Measurements from ENCODE around the gene TOX3. TPM values are rescaled to one million over a fixed set of nuclear protein-coding genes. Genes with fewer than 3 reads are reported as not detected.

Gene TOX3
- 10.9 TPM for polyA plus RNA-seq
- long read RNA-seq, donor 1 = 0 reads
- long read RNA-seq, donor 2, partial matches to known transcripts = 0 of 3 reads
- long read RNA-seq, donor 2, other reads (novel, unspliced or antisense) = 0 of 3 reads
- long read RNA-seq, donor 3 = 0 reads
- long read RNA-seq, donor 4 = 0 reads
- long read RNA-seq, donor 5, transcript TOX3-201 (7 exons, 3,233 nt) = major isoform, 6 of 12 reads
- long read RNA-seq, donor 5, partial matches to known transcripts = 6 of 12 reads
- long read RNA-seq, donor 5, other reads (novel, unspliced or antisense) = 0 of 12 reads
- long read RNA-seq, donor 6, partial matches to known transcripts = 5 of 7 reads
- long read RNA-seq, donor 6, other reads (novel, unspliced or antisense) = 0 of 7 reads
- long read RNA-seq, donor 7, partial matches to known transcripts = 0 of 1 reads
- long read RNA-seq, donor 7, other reads (novel, unspliced or antisense) = 0 of 1 reads
- long read RNA-seq, donor 8, partial matches to known transcripts = 0 of 2 reads
- long read RNA-seq, donor 8, other reads (novel, unspliced or antisense) = 0 of 2 reads
- long read RNA-seq, donor 9 = 0 reads
- long read RNA-seq, donor 10, partial matches to known transcripts = 6 of 7 reads
- long read RNA-seq, donor 10, other reads (novel, unspliced or antisense) = 0 of 7 reads
- long read RNA-seq, donor 11 = 0 reads

- Histone ChIP-seq H3K27me3 (ENCODE audit: control insufficient read depth, insufficient read depth, low read length) (peaks cover 15% of the 10 kb centered on the region), H3K36me3 (ENCODE audit: control insufficient read depth, insufficient read depth, low read length) (no peaks in the 10 kb centered on the region), H3K4me3 (ENCODE audit: low read length) (peak within 1 kb of the TSS; percentile 70), H3K4me1 (ENCODE audit: control insufficient read depth, insufficient read depth, low read length) (peaks cover 9% of the 10 kb centered on the region), H3K9me3 (ENCODE audit: control insufficient read depth, low read depth, low read length) (no peaks in the 10 kb centered on the region), H3K27ac (ENCODE audit: low read length) (peak within 1 kb of the TSS; percentile 61)
- peak; percentile 29 to 74 for DNase-seq
- 0% methylated on average over 1 of the region's 83 CpGs for WGBS (ENCODE audit: insufficient coverage, low lambda C conversion rate)
These were observed at the start of gene TOX3 for GRCh38 chr16:52547004-52547833. Gene TOX3 (minus strand): TSS chr16:52547143. CDS start chr16:52546723, 420 bp downstream.

GRCh38 chr16:52592778-52593177 lies 45.8 kb upstream of the TOX3 start:
- WGBS (ENCODE audit: insufficient coverage, low lambda C conversion rate) = no CpG with 5 or more reads among the region's 2 CpGs
- no peaks in the 10 kb centered on the region for H3K36me3 ChIP-seq (ENCODE audit: control insufficient read depth, insufficient read depth, low read length)
- H3K4me1 ChIP-seq (ENCODE audit: control insufficient read depth, insufficient read depth, low read length) = peaks cover 14% of the 10 kb centered on the region
- no peaks in the 10 kb centered on the region for H3K27me3 ChIP-seq (ENCODE audit: control insufficient read depth, insufficient read depth, low read length)
- no peak overlapping the region for H3K4me3 ChIP-seq (ENCODE audit: low read length)
- peak in 1 of 2 donors; percentile 27 for DNase-seq
- no peak overlapping the region for H3K27ac ChIP-seq (ENCODE audit: low read length)
- H3K9me3 ChIP-seq (ENCODE audit: control insufficient read depth, low read depth, low read length) = no peaks in the 10 kb centered on the region

DNA sequence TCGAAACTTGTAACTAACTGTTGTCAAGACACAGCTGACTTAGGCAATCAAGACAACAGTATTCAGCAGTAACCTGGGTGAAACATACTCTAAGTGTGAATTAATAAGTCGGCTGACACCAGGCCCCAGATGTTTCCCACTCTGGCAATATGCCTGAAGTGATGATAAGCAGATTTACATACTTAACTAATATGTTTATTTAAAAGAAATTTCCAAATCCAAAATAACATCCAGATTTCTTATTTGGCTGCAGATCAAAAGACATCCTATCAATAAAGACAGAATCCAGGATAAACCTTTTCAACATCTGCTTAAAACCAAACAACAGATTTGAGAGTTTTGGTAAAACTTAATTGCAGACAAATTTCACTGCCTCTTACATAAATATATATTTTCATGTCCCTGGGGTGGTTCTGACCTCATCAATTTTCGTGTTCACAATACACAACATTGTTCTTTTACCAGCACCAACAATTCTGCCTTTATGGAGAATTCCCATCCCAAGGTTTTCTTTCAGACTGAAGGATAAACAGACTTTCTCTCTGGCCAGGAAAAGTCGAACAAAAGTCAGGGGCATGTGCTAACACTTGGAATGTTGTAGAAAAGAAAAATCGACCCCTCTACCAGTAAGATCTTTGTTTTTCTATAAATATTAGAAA lies 45.1 kb upstream of the TOX3 start:
- H3K4me3 ChIP-seq (ENCODE audit: low read length) = no peak overlapping the region
- H3K4me1 ChIP-seq (ENCODE audit: control insufficient read depth, insufficient read depth, low read length) = peaks cover 14% of the 10 kb centered on the region
- no peak for DNase-seq
- no peaks in the 10 kb centered on the region for H3K9me3 ChIP-seq (ENCODE audit: control insufficient read depth, low read depth, low read length)
- peak overlapping the region; percentile 83 for H3K27ac ChIP-seq (ENCODE audit: low read length)
- 39% methylated on average over 3 of the region's 5 CpGs for WGBS (ENCODE audit: insufficient coverage, low lambda C conversion rate)
- no peaks in the 10 kb centered on the region for H3K36me3 ChIP-seq (ENCODE audit: control insufficient read depth, insufficient read depth, low read length)
- H3K27me3 ChIP-seq (ENCODE audit: control insufficient read depth, insufficient read depth, low read length) = no peaks in the 10 kb centered on the region

DNA sequence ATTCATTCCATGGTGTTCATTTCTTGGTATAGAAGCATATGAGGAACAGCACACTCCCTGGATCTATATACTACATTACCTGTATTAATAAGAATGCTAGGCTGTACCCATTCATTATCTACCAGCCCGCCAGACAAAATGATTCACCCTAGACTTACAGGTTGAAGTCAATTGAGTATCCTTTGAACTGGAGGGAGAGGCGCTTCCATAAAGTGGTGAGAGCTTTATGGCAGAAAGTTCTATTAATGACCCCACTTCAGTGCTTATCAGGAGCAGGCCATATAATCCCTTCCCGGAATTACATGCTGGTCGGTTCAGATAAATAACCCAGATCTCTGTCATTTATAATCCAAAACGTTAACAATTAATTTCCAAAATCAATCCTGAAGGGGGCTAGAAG lies 44.5 kb upstream of the TOX3 start:
- DNase-seq = peak; percentile 81 to 92

GRCh38 chr16:52586159-52586558 lies 39.2 kb upstream of the TOX3 start:
- H3K4me1 ChIP-seq (ENCODE audit: control insufficient read depth, insufficient read depth, low read length) = peaks cover 6% of the 10 kb centered on the region
- H3K9me3 ChIP-seq (ENCODE audit: control insufficient read depth, low read depth, low read length) = no peaks in the 10 kb centered on the region
- H3K27me3 ChIP-seq (ENCODE audit: control insufficient read depth, insufficient read depth, low read length) = no peaks in the 10 kb centered on the region
- H3K36me3 ChIP-seq (ENCODE audit: control insufficient read depth, insufficient read depth, low read length) = no peaks in the 10 kb centered on the region
- DNase-seq = no peak
- WGBS (ENCODE audit: insufficient coverage, low lambda C conversion rate) = 90% methylated on average over 1 of the region's 2 CpGs
- no peak overlapping the region for H3K27ac ChIP-seq (ENCODE audit: low read length)
- H3K4me3 ChIP-seq (ENCODE audit: low read length) = no peak overlapping the region

More for the DNA sequence above, 44.5 kb upstream of the TOX3 start:
- H3K36me3 ChIP-seq (ENCODE audit: control insufficient read depth, insufficient read depth, low read length) = no peaks in the 10 kb centered on the region
- no peaks in the 10 kb centered on the region for H3K9me3 ChIP-seq (ENCODE audit: control insufficient read depth, low read depth, low read length)
- no peak overlapping the region for H3K4me3 ChIP-seq (ENCODE audit: low read length)
- H3K27ac ChIP-seq (ENCODE audit: low read length) = peak overlapping the region; percentile 83
- no CpG with 5 or more reads among the region's 5 CpGs for WGBS (ENCODE audit: insufficient coverage, low lambda C conversion rate)
- no peaks in the 10 kb centered on the region for H3K27me3 ChIP-seq (ENCODE audit: control insufficient read depth, insufficient read depth, low read length)
- peaks cover 14% of the 10 kb centered on the region for H3K4me1 ChIP-seq (ENCODE audit: control insufficient read depth, insufficient read depth, low read length)

DNA sequence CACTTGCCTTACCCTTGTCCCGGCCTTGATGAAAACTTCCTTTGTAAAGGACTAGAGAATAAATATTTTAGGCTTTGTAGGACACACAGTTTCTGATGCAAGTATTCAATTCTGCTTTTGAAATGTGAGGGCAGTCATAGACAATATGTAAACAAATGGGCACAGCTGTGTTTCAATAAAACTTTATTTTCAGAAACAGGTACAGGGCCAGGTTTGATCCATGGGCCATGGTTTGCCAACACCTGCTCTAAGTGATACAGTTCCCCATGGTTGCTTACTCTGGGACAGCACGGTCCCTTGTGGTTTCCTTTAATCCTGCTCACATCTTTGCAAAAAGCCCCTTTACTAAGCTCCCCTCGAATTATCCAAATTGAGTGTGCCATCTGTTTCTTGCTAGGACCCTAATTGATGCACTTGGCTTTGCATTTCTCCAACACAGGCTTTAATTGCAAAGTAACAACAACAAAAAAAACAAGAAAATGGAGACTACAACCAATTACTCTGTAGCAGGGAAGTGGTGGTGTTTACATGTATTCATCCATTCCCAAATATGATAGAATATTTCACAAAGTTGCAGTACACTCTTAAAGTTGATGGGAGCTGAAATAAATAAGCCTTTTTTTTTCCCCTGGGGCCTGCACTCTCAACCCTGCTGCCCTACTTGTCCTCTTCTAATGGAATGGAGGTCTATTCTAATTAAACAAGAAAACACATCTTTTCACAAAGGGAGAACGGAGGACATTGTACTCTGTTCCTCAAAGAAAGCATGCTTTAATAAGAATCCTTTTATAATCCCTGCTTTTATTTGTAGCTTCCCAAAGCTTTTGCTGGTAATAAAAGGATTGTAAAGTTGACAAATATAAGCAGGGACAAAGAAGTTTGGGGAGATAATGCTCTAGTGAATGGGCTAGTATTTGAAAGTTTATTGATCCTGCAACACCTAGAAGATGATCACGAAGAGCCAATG lies 37.7 kb upstream of the TOX3 start:
- no peaks in the 10 kb centered on the region for H3K27me3 ChIP-seq (ENCODE audit: control insufficient read depth, insufficient read depth, low read length)
- H3K36me3 ChIP-seq (ENCODE audit: control insufficient read depth, insufficient read depth, low read length) = no peaks in the 10 kb centered on the region
- no peaks in the 10 kb centered on the region for H3K9me3 ChIP-seq (ENCODE audit: control insufficient read depth, low read depth, low read length)
- no CpG with 5 or more reads among the region's 5 CpGs for WGBS (ENCODE audit: insufficient coverage, low lambda C conversion rate)
- H3K4me3 ChIP-seq (ENCODE audit: low read length) = no peak overlapping the region
- no peaks in the 10 kb centered on the region for H3K4me1 ChIP-seq (ENCODE audit: control insufficient read depth, insufficient read depth, low read length)
- H3K27ac ChIP-seq (ENCODE audit: low read length) = no peak overlapping the region
- no peak for DNase-seq

- H3K4me1 ChIP-seq (ENCODE audit: control insufficient read depth, insufficient read depth, low read length) = peaks cover 12% of the 10 kb centered on the region
- H3K4me3 ChIP-seq (ENCODE audit: low read length) = no peak overlapping the region
- no peaks in the 10 kb centered on the region for H3K9me3 ChIP-seq (ENCODE audit: control insufficient read depth, low read depth, low read length)
- DNase-seq = no peak
- H3K27ac ChIP-seq (ENCODE audit: low read length) = no peak overlapping the region
- WGBS (ENCODE audit: insufficient coverage, low lambda C conversion rate) = 100% methylated on average over 1 of the region's 4 CpGs
- no peaks in the 10 kb centered on the region for H3K27me3 ChIP-seq (ENCODE audit: control insufficient read depth, insufficient read depth, low read length)
- no peaks in the 10 kb centered on the region for H3K36me3 ChIP-seq (ENCODE audit: control insufficient read depth, insufficient read depth, low read length)
These were observed 34.6 kb upstream of the TOX3 start for GRCh38 chr16:52581530-52581929.

DNA sequence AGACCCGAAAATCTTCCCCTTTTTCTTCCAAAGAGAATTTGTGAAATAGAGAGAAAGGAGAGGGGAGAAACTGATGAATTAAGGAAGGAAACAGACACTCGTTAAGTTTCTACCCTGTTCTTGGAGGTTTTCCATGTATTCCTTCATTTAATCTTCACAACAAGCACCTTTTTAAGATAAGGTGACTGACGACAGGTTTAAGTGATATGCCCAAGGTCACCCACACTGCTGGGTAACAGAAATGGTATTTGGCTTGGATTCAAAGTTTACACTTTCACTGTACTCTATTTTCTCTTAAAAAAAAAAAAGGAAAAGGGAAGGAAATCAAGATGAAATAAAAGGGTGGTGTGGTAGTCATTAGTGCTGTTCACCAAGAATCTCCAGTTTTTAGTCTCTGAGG lies 33.5 kb upstream of the TOX3 start:
- Histone ChIP-seq H3K27me3 (ENCODE audit: control insufficient read depth, insufficient read depth, low read length) (no peaks in the 10 kb centered on the region), H3K4me1 (ENCODE audit: control insufficient read depth, insufficient read depth, low read length) (peaks cover 21% of the 10 kb centered on the region), H3K4me3 (ENCODE audit: low read length) (no peak overlapping the region), H3K36me3 (ENCODE audit: control insufficient read depth, insufficient read depth, low read length) (no peaks in the 10 kb centered on the region), H3K9me3 (ENCODE audit: control insufficient read depth, low read depth, low read length) (no peaks in the 10 kb centered on the region), H3K27ac (ENCODE audit: low read length) (no peak overlapping the region)
- no peak for DNase-seq
- WGBS (ENCODE audit: insufficient coverage, low lambda C conversion rate) = 100% methylated on average over 1 of the region's 3 CpGs

DNA sequence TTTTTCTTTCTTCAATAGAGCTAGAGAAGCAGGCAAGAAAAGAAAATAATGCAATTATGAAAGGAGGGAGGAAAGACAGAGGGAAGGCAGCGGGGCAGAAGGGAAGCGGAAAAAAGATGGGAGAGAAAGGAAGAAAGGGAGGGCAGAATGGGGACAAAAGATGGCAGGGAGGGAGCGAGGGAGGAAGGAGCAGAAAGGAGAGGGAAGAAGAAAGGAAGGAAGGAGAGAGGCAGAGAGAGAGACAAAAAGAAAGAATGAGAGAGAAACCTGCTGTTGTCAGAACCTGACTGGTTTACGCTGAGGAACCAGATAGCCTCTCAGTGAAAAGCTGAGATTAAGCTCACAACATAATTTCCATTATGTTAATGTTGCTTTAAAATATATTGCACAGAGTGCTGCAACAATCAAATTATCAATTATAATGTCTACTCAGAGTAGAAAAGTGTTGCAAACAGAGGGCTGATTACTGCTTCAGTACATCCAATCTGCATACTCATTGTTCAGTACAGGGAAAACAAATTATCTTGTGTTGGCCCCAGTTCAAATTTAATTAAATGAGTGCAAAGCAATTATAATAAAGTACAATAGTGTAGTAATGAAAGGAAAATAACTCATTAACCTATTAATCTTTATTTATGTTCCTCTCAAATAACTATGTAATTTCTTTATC lies 32.0 kb upstream of the TOX3 start:
- WGBS (ENCODE audit: insufficient coverage, low lambda C conversion rate) = 94% methylated on average over 3 of the region's 4 CpGs
- Histone ChIP-seq H3K27me3 (ENCODE audit: control insufficient read depth, insufficient read depth, low read length) (no peaks in the 10 kb centered on the region), H3K4me3 (ENCODE audit: low read length) (no peak overlapping the region), H3K4me1 (ENCODE audit: control insufficient read depth, insufficient read depth, low read length) (peaks cover 30% of the 10 kb centered on the region), H3K27ac (ENCODE audit: low read length) (peak overlapping the region; percentile 61), H3K36me3 (ENCODE audit: control insufficient read depth, insufficient read depth, low read length) (no peaks in the 10 kb centered on the region), H3K9me3 (ENCODE audit: control insufficient read depth, low read depth, low read length) (no peaks in the 10 kb centered on the region)
- no peak for DNase-seq

Data from large intestine (tissue), 12 donors.